ENCODE results near the gene TIPIN.

The TIPIN gene, protein sequence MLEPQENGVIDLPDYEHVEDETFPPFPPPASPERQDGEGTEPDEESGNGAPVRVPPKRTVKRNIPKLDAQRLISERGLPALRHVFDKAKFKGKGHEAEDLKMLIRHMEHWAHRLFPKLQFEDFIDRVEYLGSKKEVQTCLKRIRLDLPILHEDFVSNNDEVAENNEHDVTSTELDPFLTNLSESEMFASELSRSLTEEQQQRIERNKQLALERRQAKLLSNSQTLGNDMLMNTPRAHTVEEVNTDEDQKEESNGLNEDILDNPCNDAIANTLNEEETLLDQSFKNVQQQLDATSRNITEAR

GRCh38 chr15:66356359-66357236, at the start of gene TIPIN:
Gene TIPIN (minus strand): TSS chr15:66356685. CDS start chr15:66352947, 3,738 bp downstream.
- DNase-seq (ENCODE audit: low read depth) = peak; percentile 69
- peak within 1 kb of the TSS; percentile 84 for H3K4me3 ChIP-seq (ENCODE audit: low read length)
- TF ChIP-seq, protein P1, sequence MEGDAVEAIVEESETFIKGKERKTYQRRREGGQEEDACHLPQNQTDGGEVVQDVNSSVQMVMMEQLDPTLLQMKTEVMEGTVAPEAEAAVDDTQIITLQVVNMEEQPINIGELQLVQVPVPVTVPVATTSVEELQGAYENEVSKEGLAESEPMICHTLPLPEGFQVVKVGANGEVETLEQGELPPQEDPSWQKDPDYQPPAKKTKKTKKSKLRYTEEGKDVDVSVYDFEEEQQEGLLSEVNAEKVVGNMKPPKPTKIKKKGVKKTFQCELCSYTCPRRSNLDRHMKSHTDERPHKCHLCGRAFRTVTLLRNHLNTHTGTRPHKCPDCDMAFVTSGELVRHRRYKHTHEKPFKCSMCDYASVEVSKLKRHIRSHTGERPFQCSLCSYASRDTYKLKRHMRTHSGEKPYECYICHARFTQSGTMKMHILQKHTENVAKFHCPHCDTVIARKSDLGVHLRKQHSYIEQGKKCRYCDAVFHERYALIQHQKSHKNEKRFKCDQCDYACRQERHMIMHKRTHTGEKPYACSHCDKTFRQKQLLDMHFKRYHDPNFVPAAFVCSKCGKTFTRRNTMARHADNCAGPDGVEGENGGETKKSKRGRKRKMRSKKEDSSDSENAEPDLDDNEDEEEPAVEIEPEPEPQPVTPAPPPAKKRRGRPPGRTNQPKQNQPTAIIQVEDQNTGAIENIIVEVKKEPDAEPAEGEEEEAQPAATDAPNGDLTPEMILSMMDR (conservative IDR thresholded peaks at IDR 0.05; ENCODE audit: low read depth, low read length) = no peak

- TF ChIP-seq, protein P1 (conservative IDR thresholded peaks at IDR 0.05; ENCODE audit: low read depth, low read length) = no peak
- no peak overlapping the region for H3K4me3 ChIP-seq (ENCODE audit: low read length)
- DNase-seq (ENCODE audit: low read depth) = no peak
Measured at GRCh38 chr15:66405615-66406014, 49.1 kb upstream of the TIPIN start.

GRCh38 chr15:66405007-66405406, 48.5 kb upstream of the TIPIN start:
- H3K4me3 ChIP-seq (ENCODE audit: low read length) = no peak overlapping the region
- TF ChIP-seq, protein P1 (conservative IDR thresholded peaks at IDR 0.05; ENCODE audit: low read depth, low read length) = no peak
- DNase-seq (ENCODE audit: low read depth) = no peak

DNA sequence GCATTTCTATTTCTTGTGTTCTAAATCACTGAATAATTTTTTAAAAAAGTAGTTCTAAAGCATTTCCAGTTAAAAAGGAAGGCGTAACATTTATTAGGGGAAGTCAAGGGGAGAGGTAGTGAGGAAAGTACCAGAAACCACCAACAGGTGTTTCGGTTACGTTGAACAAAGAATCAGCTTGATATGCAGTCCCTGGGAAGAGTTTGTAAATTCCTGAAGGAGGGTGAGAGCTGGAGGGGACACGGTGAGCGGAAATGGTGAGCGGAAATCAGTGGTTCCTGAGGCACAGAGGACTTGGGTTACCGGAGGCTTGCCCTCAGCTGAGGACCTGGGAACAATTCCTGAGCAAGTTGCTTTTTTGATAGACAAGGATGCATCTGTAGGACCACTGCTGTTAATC, 48.0 kb upstream of the TIPIN start:
- no peak overlapping the region for H3K4me3 ChIP-seq (ENCODE audit: low read length)
- no peak for DNase-seq (ENCODE audit: low read depth)
- TF ChIP-seq, protein P1 (conservative IDR thresholded peaks at IDR 0.05; ENCODE audit: low read depth, low read length) = peak; percentile 1

GRCh38 chr15:66404122-66404521, 47.6 kb upstream of the TIPIN start:
- no peak overlapping the region for H3K4me3 ChIP-seq (ENCODE audit: low read length)
- TF ChIP-seq, protein P1 (conservative IDR thresholded peaks at IDR 0.05; ENCODE audit: low read depth, low read length) = no peak
- no peak for DNase-seq (ENCODE audit: low read depth)

DNA sequence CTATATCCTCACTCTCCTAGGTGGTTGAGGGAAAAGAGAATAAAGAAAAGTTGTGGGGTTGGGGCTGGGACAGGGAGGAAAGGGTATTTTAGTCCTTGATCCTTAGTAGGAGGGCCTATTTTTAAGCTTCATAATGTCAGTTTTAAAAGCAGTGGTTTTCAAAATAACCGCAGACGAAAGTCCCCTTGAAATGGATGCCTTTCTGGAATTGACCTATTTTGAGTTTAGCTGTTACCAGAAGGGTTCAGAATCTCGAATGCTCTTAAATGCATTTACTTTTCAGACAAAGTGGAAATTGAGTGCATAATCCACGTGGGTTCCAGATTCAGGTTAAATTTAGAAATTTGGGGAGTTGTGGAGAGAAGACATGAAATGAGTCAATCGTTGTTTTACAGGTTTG, 46.8 kb upstream of the TIPIN start:
- DNase-seq (ENCODE audit: low read depth) = no peak
- TF ChIP-seq, protein P1 (conservative IDR thresholded peaks at IDR 0.05; ENCODE audit: low read depth, low read length) = no peak
- H3K4me3 ChIP-seq (ENCODE audit: low read length) = no peak overlapping the region

All from retinal pigment epithelial cell (primary cell).